Mesenteric fat pad (tissue), 1 donor: ENCODE results near the gene RPL34. TPM values are rescaled to one million over a fixed set of nuclear protein-coding genes. Genes with fewer than 3 reads are reported as not detected.
"Not testable (repeated sequence)": the region's sequence is repeated elsewhere in the genome, so short reads cannot be mapped to it uniquely, and the experiment has no call there.

ENCODE experiments used
- DNase-seq: peaks from one replicate; pipeline ENCODE4 v3.0.0-alpha.2; 2020; ENCODE audit warnings: low spot score
- long read RNA-seq: library from polyadenylated mRNA; unstranded; transcript quantifications from one replicate; pipeline ENCODE4 v2.0.0, GENCODE V29; 2020
- total RNA-seq: library from RNA; stranded (reverse); fragmentation: NEBNext Ultra II Directional; extraction: Animal tissue kit (Norgen Biotek cat#: 25700); gene quantifications from one replicate; pipeline ENCODE4 v1.2.1, GENCODE V29; 2021
- donor health status: DM: yes; HTN: yes; CAD: no.

Gene RPL34
- total RNA-seq = 942 TPM
- long read RNA-seq, transcript RPL34-202 (5 exons, 441 nt) = major isoform, 63 of 104 reads
- long read RNA-seq, transcript RPL34-206 (2 exons, 629 nt) = minor isoform, 12 of 104 reads
- long read RNA-seq, partial matches to known transcripts = 24 of 104 reads
- long read RNA-seq, other reads (novel, unspliced or antisense) = 3 of 104 reads

- peak; percentile 96 for DNase-seq
Observed at GRCh38 chr4:108620101-108620932, at the start of gene RPL34. TSS of gene RPL34 (plus strand) at chr4:108620576. CDS start at chr4:108621960, 1,384 bp downstream.

GRCh38 chr4:108570993-108571569, 49.3 kb upstream of the RPL34 start:
- DNase-seq = no peak

GRCh38 chr4:108574402-108574801, 46.0 kb upstream of the RPL34 start:
- no peak for DNase-seq

GRCh38 chr4:108581083-108581482, 39.3 kb upstream of the RPL34 start:
- DNase-seq = no peak

- no peak for DNase-seq
Observed at GRCh38 chr4:108586778-108587177, 33.6 kb upstream of the RPL34 start.

GRCh38 chr4:108588878-108589277, 31.5 kb upstream of the RPL34 start:
- no peak for DNase-seq

- DNase-seq = no peak
Observed at GRCh38 chr4:108589961-108590360, 30.4 kb upstream of the RPL34 start.

GRCh38 chr4:108590776-108591175, 29.6 kb upstream of the RPL34 start:
- DNase-seq = no peak

- DNase-seq = no peak
Observed at GRCh38 chr4:108592674-108592986, 27.7 kb upstream of the RPL34 start.

GRCh38 chr4:108594296-108594695, 26.1 kb upstream of the RPL34 start:
- not testable (repeated sequence) for DNase-seq

GRCh38 chr4:108596344-108596743, 24.0 kb upstream of the RPL34 start:
- DNase-seq = no peak

GRCh38 chr4:108601106-108601505, 19.3 kb upstream of the RPL34 start:
- no peak for DNase-seq

- no peak for DNase-seq
Observed at GRCh38 chr4:108601532-108601931, 18.8 kb upstream of the RPL34 start.

- no peak for DNase-seq
Observed at GRCh38 chr4:108602163-108602562, 18.2 kb upstream of the RPL34 start.

GRCh38 chr4:108607079-108607815, 13.1 kb upstream of the RPL34 start:
- DNase-seq = no peak

- DNase-seq = no peak
Observed at GRCh38 chr4:108611365-108611764, 9.0 kb upstream of the RPL34 start.

- no peak for DNase-seq
Observed at GRCh38 chr4:108612365-108612764, 8.0 kb upstream of the RPL34 start.

GRCh38 chr4:108619372-108620100, 840 bp upstream of the RPL34 start:
- DNase-seq = no peak

- no peak for DNase-seq
Observed at GRCh38 chr4:108620933-108621905, 843 bp downstream of the RPL34 start.

- no peak for DNase-seq
Observed at GRCh38 chr4:108622022-108622421, 1.6 kb downstream of the RPL34 start.
